Left lung (tissue), 14 donors: ENCODE results near the gene PRDX1. TPM values are rescaled to one million over a fixed set of nuclear protein-coding genes. Genes with fewer than 3 reads are reported as not detected.

Source experiments
- ATAC-seq: fragments of 200-7000 bp; cut with Tn5 transposase; one replicate; pipeline ENCODE4 v1.9.1; 2020; ENCODE audit warnings: moderate library complexity
- DNase-seq, 4 donors: peaks; one replicate each; pipeline ENCODE4 v3.0.0-alpha.2; 2013 to 2020
- H3K27ac ChIP-seq, 2 donors: fragments of 200-600 bp; sonication (generic) in 1 of 2; one replicate each; pipeline versions ENCODE4 v1.5.0 to v1.8.0; 2020 to 2021
- H3K27me3 ChIP-seq, 2 donors: fragments of 200-600 bp; sonication (generic) in 1 of 2; one replicate each; pipeline versions ENCODE4 v1.5.0 to v1.8.0; 2020 to 2021
- H3K36me3 ChIP-seq, 2 donors: fragments of 200-600 bp; sonication (generic) in 1 of 2; one replicate each; pipeline versions ENCODE4 v1.5.0 to v1.8.0; 2020 to 2021
- H3K4me1 ChIP-seq, 2 donors: fragments of 200-600 bp; one replicate each; pipeline ENCODE4 v1.8.0; 2021
- H3K4me3 ChIP-seq, 2 donors: fragments of 200-600 bp; sonication (generic) in 1 of 2; one replicate each; pipeline versions ENCODE4 v1.5.0 to v1.8.0; 2020 to 2021; ENCODE audit warnings: mild to moderate bottlenecking in 1 of 2
- H3K9me3 ChIP-seq, 2 donors: fragments of 200-600 bp; sonication (generic) in 1 of 2; one replicate each; pipeline versions ENCODE4 v1.5.0 to v1.8.0; 2020 to 2021
- intact Hi-C, 2 donors: fragments of 100-400 bp; cut with DNase I; formaldehyde crosslinking; loops; one replicate each; pipeline versions ENCODE4 v1.11.2 to v1.14.2; 2022
- long read RNA-seq, 12 donors: library from polyadenylated mRNA in 2 of 12; unstranded in 2 of 12; transcript quantifications; one replicate each; pipeline ENCODE4 v2.0.0 and lab custom pipeline, GENCODE V29; 2019 to 2026
- polyA plus RNA-seq, 6 donors: library from polyadenylated mRNA; unstranded; fragments of 120-200 nt; gene quantifications; one replicate each; pipeline ENCODE4 v1.2.1, GENCODE V29; 2013; ENCODE audit not compliant: insufficient read length in 6 of 6
- total RNA-seq, 2 donors: library from RNA; stranded (reverse); fragmentation: NEBNext Ultra II Directional; extraction: Animal tissue kit (Norgen Biotek cat#: 25700); gene quantifications; one replicate each; pipeline ENCODE4 v1.2.1, GENCODE V29; 2021
- TF ChIP-seq, protein P1 (sequence below), 2 donors: fragments of 200-600 bp; sonication (generic) in 1 of 2; IDR thresholded peaks; one replicate each; pipeline versions ENCODE4 v1.5.0 to v1.8.0; 2021; ENCODE audit warnings: antibody characterized with exemption in 2 of 2
- donor health status: DM: no; HTN: yes; CAD: no.
- donor health status: DM: no; HTN: no; CAD: no.

PRDX1 gene
- total RNA-seq (100 to 1,000 TPM; 427 to 579 TPM), polyA plus RNA-seq (100 to 1,000 TPM; 190 to 270 (median 229) TPM)
- long read RNA-seq, donor 1, transcript PRDX1-202 (6 exons, 1,021 nt) = major isoform, 277 of 383 reads
- long read RNA-seq, donor 1, partial matches to known transcripts = 103 of 383 reads
- long read RNA-seq, donor 1, other reads (novel, unspliced or antisense) = 0 of 383 reads
- long read RNA-seq, donor 2, transcript PRDX1-202 (6 exons, 1,021 nt) = major isoform, 187 of 246 reads
- long read RNA-seq, donor 2, partial matches to known transcripts = 59 of 246 reads
- long read RNA-seq, donor 2, other reads (novel, unspliced or antisense) = 0 of 246 reads
- long read RNA-seq, donor 3, transcript PRDX1-202 (6 exons, 1,021 nt) = major isoform, 155 of 455 reads
- long read RNA-seq, donor 3, partial matches to known transcripts = 267 of 455 reads
- long read RNA-seq, donor 3, other reads (novel, unspliced or antisense) = 31 of 455 reads
- long read RNA-seq, donor 4, transcript PRDX1-202 (6 exons, 1,021 nt) = major isoform, 497 of 599 reads
- long read RNA-seq, donor 4, partial matches to known transcripts = 94 of 599 reads
- long read RNA-seq, donor 4, other reads (novel, unspliced or antisense) = 6 of 599 reads
- long read RNA-seq, donor 5, transcript PRDX1-202 (6 exons, 1,021 nt) = major isoform, 223 of 314 reads
- long read RNA-seq, donor 5, partial matches to known transcripts = 90 of 314 reads
- long read RNA-seq, donor 5, other reads (novel, unspliced or antisense) = 0 of 314 reads
- long read RNA-seq, donor 6, transcript PRDX1-202 (6 exons, 1,021 nt) = major isoform, 213 of 282 reads
- long read RNA-seq, donor 6, partial matches to known transcripts = 67 of 282 reads
- long read RNA-seq, donor 6, other reads (novel, unspliced or antisense) = 0 of 282 reads
- long read RNA-seq, donor 7, transcript PRDX1-202 (6 exons, 1,021 nt) = major isoform, 74 of 98 reads
- long read RNA-seq, donor 7, partial matches to known transcripts = 23 of 98 reads
- long read RNA-seq, donor 7, other reads (novel, unspliced or antisense) = 0 of 98 reads
- long read RNA-seq, donor 8, transcript PRDX1-202 (6 exons, 1,021 nt) = major isoform, 109 of 125 reads
- long read RNA-seq, donor 8, partial matches to known transcripts = 15 of 125 reads
- long read RNA-seq, donor 8, other reads (novel, unspliced or antisense) = 0 of 125 reads
- long read RNA-seq, donor 9 = 0 reads
- long read RNA-seq, donor 10, transcript PRDX1-202 (6 exons, 1,021 nt) = major isoform, 619 of 670 reads
- long read RNA-seq, donor 10, partial matches to known transcripts = 28 of 670 reads
- long read RNA-seq, donor 10, other reads (novel, unspliced or antisense) = 19 of 670 reads
- long read RNA-seq, donor 11, transcript PRDX1-202 (6 exons, 1,021 nt) = major isoform, 469 of 734 reads
- long read RNA-seq, donor 11, partial matches to known transcripts = 261 of 734 reads
- long read RNA-seq, donor 11, other reads (novel, unspliced or antisense) = 0 of 734 reads
- long read RNA-seq, donor 12, transcript PRDX1-202 (6 exons, 1,021 nt) = major isoform, 145 of 178 reads
- long read RNA-seq, donor 12, partial matches to known transcripts = 33 of 178 reads
- long read RNA-seq, donor 12, other reads (novel, unspliced or antisense) = 0 of 178 reads

DNA sequence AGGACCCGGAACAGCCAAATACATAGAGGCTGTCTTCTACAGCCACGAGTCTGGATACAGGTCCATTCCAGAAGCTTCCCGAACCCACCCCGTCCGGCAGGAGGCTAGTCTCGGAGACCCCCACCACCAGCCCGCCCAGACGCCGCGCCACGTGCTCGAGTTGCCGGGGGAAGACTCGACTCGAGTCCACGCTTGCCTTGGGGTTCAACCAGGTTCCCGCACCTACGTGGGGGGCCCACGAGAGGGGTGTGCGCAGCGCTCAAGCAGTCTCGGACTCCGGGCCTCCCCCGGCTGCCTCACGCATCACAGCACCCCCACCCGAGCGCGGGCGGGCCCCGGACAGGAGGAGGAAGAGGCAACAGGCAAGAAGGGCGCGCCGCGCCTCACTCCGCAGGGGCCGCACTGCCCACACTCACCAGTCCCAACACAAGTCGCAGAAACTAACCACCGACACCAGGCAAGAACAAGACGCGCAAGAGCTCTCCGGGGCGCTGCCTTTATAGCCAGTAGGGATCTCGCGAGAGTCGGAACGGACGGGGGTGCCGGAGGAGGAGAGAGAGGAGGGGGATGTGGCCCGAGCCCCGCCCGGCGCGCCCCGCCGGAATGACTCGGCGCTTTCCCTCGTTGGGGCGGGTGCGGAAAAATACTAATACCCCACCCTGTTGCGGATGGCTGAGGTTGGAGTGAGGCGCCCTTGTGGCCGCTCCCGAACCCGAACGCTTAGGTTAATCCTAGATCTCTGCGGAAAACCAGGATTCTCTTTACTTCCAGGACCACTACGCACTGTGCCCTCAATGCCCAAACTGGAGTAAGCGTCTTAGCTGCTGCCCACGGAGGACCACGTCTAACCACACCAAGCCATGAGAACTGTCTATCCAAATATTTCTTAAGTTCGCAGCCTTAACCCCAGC lies at the start of gene PRDX1:
TSS of gene PRDX1 (minus strand) at position 472 of the 911 bp plus-strand sequence. CDS start 2,841 bp downstream, outside the sequence.
- ATAC-seq = peak; percentile 94
- TF ChIP-seq, protein P1, sequence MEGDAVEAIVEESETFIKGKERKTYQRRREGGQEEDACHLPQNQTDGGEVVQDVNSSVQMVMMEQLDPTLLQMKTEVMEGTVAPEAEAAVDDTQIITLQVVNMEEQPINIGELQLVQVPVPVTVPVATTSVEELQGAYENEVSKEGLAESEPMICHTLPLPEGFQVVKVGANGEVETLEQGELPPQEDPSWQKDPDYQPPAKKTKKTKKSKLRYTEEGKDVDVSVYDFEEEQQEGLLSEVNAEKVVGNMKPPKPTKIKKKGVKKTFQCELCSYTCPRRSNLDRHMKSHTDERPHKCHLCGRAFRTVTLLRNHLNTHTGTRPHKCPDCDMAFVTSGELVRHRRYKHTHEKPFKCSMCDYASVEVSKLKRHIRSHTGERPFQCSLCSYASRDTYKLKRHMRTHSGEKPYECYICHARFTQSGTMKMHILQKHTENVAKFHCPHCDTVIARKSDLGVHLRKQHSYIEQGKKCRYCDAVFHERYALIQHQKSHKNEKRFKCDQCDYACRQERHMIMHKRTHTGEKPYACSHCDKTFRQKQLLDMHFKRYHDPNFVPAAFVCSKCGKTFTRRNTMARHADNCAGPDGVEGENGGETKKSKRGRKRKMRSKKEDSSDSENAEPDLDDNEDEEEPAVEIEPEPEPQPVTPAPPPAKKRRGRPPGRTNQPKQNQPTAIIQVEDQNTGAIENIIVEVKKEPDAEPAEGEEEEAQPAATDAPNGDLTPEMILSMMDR (IDR thresholded peaks at IDR 0.05) = peak in 1 of 2 donors; percentile 26
- intact Hi-C loops = no loop called here

DNA sequence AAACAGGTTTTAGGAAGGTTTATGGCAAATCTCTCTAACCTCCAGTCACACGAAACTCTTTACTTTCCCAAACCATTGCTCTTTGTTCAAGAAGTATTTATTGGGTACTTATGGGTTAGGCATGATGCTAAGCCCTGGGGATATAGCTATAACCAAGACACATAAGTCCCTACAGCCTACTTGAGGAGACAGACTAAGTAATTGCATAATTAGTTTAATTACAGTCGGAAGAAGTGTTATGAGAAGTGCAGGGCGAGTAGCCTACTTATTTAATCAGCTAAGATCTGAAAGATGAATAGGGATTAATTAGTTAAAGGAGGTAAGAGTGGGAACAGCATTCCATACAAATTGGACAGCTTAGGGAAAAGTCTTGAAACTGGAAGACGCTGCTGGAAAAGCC lies 48.9 kb upstream of the PRDX1 start:
- no peaks in the 10 kb centered on the region for H3K9me3 ChIP-seq
- H3K4me3 ChIP-seq = no peak overlapping the region
- ATAC-seq = no peak
- no peak for DNase-seq
- peaks cover 0 to 4% of the 10 kb centered on the region in 2 donors for H3K4me1 ChIP-seq
- H3K27ac ChIP-seq = no peak overlapping the region
- intact Hi-C loops = loop anchor here in 1 of 2 donors (10.0 kb wide), 1 partner anchor 206 kb away; no protein-coding TSS in a partner anchor
- TF ChIP-seq, protein P1 (IDR thresholded peaks at IDR 0.05) = no peak
- peaks cover 3 to 56% of the 10 kb centered on the region in 2 donors for H3K36me3 ChIP-seq
- no peaks in the 10 kb centered on the region for H3K27me3 ChIP-seq

More for the DNA sequence above, at the start of gene PRDX1:
- Histone ChIP-seq H3K4me3 (peak within 1 kb of the TSS; percentile 85 to 91), H3K36me3 (peaks cover 0 to 22% of the 10 kb centered on the region in 2 donors), H3K27me3 (peaks cover 0 to 9% of the 10 kb centered on the region in 2 donors), H3K27ac (peak within 1 kb of the TSS; percentile 91 to 96), H3K4me1 (peaks cover 17 to 28% of the 10 kb centered on the region in 2 donors), H3K9me3 (no peaks in the 10 kb centered on the region)
- peak; percentile 96 to 97 (median 96) for DNase-seq

DNA sequence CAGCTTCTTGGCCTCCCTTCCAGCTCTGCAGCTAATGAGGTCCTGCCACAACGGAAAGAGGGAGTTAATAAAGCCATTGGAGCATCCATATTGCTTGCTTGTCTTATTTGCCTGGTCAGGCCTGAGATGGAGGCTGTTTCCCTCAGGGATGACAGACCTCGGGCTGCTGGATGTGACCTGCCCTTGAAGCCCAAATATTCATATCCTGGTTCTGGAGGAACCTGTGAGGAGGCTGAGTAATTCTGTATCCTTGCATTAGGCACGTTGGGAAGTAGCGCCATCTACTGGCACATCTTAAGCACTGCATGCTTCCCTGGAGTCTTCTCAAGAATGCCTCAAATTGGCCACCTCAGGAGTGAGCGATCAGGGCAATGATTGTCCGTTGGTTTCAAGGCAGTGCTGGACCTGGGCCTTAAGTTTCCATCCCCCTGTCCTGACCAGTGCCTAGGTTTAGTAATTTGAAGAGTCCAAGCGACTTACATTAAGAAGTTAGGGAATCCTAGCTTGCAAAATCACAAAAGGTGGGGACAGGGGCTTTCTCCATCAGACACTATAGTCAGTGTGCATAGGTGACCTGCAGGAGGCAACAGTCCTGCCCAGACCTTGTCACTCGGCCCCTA lies 48.4 kb upstream of the PRDX1 start:
- intact Hi-C loops = loop anchor here (5.0 to 10.0 kb wide), 4 partner anchors 55 to 225 kb away; partner anchors contain the start of genes MUTYH (in 1 of the 2) and TOE1 (in 1 of the 2)
- no peak overlapping the region for H3K27ac ChIP-seq
- DNase-seq (peak in 3 of 4 donors; percentile 63 to 76 (median 63)), ATAC-seq (peak; percentile 98)
- H3K36me3 ChIP-seq = peaks cover 3 to 60% of the 10 kb centered on the region in 2 donors
- H3K27me3 ChIP-seq = no peaks in the 10 kb centered on the region
- H3K9me3 ChIP-seq = no peaks in the 10 kb centered on the region
- H3K4me1 ChIP-seq = peaks cover 0 to 3% of the 10 kb centered on the region in 2 donors
- TF ChIP-seq, protein P1 (IDR thresholded peaks at IDR 0.05) = peak; percentile 94 to 97
- H3K4me3 ChIP-seq = no peak overlapping the region
